ENCODE results near the gene ZNF664. TPM values are rescaled to one million over a fixed set of nuclear protein-coding genes. Genes with fewer than 3 reads are reported as not detected.

ZNF664 gene
- total and polyA plus RNA-seq, 9 of the 15 experiments (the other 6 are each of a cell fraction or from before 2014, with no cell fraction given): 3.3 to 101 (median 63.6) TPM

DNA sequence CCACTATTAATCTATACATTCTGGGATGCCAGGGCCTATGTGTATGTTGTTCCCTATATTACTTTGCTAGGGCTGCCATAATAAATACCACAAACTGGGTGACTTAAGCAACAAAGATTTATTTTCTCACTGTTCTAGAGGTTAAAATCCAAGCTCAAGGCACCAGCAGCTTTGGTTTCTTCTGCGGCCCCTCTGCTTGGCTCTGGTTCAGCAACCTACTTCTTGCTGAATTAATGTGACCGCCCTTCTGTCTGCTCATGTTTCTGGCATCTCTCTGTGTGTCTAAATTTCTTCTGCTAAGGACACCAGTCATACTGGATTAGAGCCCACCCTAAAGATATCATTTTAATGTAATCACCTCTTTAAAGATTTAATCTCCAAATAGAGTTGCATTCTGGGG, 84.7 kb downstream of the ZNF664 start (continued):
- TF ChIP-seq, protein P1, sequence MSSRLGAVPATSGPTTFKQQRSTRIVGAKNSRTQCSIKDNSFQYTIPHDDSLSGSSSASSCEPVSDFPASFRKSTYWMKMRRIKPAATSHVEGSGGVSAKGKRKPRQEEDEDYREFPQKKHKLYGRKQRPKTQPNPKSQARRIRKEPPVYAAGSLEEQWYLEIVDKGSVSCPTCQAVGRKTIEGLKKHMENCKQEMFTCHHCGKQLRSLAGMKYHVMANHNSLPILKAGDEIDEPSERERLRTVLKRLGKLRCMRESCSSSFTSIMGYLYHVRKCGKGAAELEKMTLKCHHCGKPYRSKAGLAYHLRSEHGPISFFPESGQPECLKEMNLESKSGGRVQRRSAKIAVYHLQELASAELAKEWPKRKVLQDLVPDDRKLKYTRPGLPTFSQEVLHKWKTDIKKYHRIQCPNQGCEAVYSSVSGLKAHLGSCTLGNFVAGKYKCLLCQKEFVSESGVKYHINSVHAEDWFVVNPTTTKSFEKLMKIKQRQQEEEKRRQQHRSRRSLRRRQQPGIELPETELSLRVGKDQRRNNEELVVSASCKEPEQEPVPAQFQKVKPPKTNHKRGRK (tag; IDR thresholded peaks at IDR 0.05): no peak
- TF ChIP-seq NFXL1 (CRISPR knock-in tag; IDR thresholded peaks at IDR 0.05) (no peak), NELFE (IDR thresholded peaks at IDR 0.05; ENCODE audit: insufficient read depth, insufficient read length) (no peak), CBX3 (IDR thresholded peaks at IDR 0.05; ENCODE audit: borderline replicate concordance in 1 of 2, low read length in 2 of 2) (no peak), SRSF1 (IDR thresholded peaks at IDR 0.05; ENCODE audit: low read depth, low read length) (no peak), SP1 (CRISPR knock-in tag; IDR thresholded peaks at IDR 0.05) (no peak)
- TF ChIP-seq, protein P2, sequence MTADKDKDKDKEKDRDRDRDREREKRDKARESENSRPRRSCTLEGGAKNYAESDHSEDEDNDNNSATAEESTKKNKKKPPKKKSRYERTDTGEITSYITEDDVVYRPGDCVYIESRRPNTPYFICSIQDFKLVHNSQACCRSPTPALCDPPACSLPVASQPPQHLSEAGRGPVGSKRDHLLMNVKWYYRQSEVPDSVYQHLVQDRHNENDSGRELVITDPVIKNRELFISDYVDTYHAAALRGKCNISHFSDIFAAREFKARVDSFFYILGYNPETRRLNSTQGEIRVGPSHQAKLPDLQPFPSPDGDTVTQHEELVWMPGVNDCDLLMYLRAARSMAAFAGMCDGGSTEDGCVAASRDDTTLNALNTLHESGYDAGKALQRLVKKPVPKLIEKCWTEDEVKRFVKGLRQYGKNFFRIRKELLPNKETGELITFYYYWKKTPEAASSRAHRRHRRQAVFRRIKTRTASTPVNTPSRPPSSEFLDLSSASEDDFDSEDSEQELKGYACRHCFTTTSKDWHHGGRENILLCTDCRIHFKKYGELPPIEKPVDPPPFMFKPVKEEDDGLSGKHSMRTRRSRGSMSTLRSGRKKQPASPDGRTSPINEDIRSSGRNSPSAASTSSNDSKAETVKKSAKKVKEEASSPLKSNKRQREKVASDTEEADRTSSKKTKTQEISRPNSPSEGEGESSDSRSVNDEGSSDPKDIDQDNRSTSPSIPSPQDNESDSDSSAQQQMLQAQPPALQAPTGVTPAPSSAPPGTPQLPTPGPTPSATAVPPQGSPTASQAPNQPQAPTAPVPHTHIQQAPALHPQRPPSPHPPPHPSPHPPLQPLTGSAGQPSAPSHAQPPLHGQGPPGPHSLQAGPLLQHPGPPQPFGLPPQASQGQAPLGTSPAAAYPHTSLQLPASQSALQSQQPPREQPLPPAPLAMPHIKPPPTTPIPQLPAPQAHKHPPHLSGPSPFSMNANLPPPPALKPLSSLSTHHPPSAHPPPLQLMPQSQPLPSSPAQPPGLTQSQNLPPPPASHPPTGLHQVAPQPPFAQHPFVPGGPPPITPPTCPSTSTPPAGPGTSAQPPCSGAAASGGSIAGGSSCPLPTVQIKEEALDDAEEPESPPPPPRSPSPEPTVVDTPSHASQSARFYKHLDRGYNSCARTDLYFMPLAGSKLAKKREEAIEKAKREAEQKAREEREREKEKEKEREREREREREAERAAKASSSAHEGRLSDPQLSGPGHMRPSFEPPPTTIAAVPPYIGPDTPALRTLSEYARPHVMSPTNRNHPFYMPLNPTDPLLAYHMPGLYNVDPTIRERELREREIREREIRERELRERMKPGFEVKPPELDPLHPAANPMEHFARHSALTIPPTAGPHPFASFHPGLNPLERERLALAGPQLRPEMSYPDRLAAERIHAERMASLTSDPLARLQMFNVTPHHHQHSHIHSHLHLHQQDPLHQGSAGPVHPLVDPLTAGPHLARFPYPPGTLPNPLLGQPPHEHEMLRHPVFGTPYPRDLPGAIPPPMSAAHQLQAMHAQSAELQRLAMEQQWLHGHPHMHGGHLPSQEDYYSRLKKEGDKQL (CRISPR knock-in tag; IDR thresholded peaks at IDR 0.05; ENCODE audit: borderline replicate concordance): no peak
- TF ChIP-seq, protein P3, sequence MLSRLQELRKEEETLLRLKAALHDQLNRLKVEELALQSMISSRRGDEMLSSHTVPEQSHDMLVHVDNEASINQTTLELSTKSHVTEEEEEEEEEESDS (CRISPR knock-in tag; IDR thresholded peaks at IDR 0.05): no peak
